Activated CD8-positive, alpha-beta memory T cell treated with anti-CD3 and anti-CD28 coated beads, Interleukin-2, amount 50 U/mL, for 1 hour (primary cell): Measurements from ENCODE around the gene KRT2.
"Not testable (repeated sequence)": the region's sequence is repeated elsewhere in the genome, so short reads cannot be mapped to it uniquely, and the experiment has no call there.

Source experiments
- DNase-seq: peaks from one replicate; pipeline ENCODE4 v3.0.0-alpha.2; 2020; ENCODE audit errors: extremely low read depth

KRT2 gene

DNA sequence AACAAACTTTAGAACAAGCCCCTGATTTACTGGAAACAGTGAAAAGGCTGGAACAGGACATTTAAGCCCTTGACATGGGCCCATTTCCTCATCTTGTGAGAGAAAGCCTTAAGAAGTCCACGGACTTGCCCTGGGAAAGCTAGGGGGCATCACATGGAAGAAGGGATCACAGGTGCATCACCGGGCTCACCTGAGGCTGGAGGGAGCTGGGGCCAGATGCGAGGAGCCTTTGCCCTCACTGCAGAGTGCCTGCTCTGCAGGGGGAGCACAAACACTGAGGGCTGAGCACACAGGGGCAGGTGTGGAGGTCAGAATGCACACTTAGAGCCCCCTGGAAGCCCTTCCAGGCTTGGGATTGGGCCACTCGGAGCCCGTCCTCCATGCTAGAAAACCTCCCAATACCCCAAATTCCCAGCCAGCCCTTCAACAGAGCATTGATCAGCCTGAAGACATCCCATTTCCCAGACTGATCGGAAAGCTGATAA is 33.4 kb upstream of the KRT2 start:
- no peak for DNase-seq

GRCh38 chr12:52684431-52684830 is 32.4 kb upstream of the KRT2 start:
- DNase-seq = no peak

DNA sequence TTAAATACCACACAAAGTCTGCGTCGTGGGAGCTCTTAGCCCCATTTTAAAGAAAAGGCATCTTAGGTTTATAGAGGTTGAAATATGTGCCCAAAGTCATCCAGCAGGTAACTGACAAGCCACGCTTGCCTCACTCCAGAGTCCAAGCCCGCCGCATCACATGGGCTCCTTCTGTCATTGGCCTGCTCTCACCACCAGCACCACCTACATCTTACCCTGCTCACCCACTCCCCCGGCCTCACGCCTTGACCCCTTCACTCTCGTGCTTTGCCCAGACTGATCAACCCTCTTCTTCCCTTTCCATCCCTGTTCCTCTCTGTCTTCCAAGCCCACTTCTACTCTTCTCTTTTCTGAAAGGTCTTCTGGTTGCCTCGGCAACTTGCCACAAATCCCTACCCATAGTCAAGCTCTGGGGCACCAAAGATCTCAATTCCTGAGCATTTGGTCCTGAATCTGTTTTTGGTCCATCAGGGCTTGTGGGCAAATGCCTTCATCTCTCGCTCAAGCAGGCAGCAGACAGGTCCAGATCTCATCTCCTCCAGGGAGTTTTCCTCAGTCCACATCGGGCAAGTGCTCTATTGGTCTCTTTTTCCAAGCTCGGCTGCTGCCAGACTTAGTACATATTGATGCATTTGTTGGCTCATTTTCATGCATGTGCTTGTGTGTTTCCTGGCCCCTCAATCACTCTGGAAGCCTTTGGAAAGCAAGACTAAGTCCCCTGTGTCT is 31.7 kb upstream of the KRT2 start:
- DNase-seq = no peak

DNA sequence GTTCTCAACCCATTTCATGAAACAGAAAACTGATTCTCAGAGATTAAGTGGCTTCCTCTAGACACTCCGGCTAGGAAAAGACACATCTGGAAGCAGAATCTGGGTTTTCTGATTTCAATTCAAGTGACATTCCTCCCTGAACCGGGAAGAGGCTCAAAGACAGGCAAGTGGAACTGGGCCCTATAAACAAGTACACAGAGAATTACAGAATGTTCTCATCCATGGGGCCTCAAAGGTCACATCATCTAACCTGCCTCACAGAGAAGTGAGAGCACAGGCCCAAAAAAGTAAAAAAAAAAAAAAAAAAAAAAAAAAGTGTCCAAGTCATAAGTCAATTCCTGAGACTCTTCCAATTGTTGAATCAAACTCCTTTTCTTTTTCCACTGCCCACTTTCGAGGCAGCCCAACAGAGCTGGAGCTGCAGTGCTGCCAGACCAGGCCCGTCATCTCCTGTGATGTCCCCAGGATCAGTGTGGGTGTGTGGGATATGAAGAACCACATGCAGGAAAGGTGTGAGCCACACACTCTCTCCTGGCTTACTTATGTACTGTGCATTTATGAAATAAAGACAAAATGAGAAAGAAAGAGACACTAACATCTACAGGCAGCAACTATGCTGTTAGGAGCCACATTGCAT is 31.0 kb upstream of the KRT2 start:
- DNase-seq = no peak

DNA sequence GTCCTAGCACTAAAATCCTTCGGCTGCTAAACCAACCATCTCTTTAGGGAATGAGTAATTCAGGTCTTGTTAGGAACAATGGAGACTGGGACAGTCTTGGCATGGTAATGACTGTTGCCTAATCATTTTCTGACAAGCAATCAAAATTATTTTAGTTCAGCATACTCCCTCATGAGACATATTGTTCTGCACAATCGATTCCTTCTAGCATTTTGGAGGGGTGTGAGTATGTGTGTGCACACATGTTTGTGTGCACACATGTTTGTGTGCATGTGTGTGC is 30.3 kb upstream of the KRT2 start:
- DNase-seq = no peak

DNA sequence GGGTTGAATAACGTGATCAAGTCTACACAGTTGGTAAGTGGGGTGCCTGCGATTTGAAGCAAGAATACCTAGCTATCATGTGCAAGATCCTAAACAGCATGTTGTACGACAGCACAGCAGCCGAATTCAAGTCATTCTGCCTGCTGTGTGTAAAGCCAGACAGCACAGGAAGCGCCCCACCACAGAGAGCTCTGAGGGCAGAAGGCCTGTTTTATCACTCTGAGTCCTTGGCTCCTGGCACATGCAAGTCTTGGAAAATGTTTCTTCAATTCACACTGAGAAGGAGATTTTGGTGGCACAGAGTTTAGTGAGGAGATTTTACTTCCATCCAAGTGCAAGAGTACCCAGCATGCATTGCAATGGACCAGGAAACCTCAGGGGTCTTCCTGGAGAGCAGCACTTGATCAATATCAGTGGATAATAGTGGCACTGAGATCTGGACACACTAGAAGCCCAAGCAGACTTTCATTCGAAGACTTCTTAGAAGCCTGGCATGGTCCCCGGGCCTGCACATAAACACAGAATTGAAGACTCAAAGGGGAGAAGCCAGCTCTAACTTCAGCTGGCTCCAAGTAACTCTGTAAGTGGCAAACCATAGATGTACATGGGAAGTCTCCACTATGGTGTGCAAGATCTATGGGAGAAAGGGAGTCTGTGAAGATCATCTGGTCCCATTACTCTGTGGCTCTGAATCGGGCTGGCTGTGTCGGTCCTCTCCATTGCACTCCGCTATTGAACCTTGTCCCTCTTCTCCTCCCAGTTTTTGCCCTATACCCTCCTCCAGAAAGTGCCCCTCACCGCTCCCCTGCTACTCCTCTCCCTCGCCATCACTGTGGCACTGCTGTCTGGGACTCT is 29.7 kb upstream of the KRT2 start:
- DNase-seq = peak; percentile 8

DNA sequence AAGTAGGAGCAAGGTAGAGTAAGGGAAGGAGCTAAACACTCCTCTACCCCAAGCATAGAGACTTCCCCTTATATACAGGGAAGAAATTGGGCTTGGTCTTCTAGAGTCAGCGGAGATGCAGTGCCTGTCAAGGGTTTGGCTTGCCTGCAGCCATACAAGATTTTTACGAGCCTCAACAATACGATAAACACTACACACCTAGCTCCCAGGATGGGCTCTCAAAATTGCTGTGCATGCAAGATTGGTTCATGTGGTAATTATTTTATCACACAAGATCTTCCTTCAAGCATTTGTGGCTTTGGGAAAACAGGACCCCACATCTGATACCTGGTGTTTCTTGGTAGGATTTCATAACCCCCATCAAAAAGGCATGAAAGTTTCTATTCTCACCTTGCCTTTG is 28.4 kb upstream of the KRT2 start, which contains the start of gene KRT1:
TSS of gene KRT1 (minus strand) at position 45 of the 400 bp plus-strand sequence. CDS start 59 bp downstream, outside the sequence.
- no peak for DNase-seq

- DNase-seq = no peak
Observed at GRCh38 chr12:52679875-52680274, 27.9 kb upstream of the KRT2 start.

GRCh38 chr12:52677671-52678070 is 25.7 kb upstream of the KRT2 start:
- DNase-seq = no peak

GRCh38 chr12:52677126-52677525 is 25.1 kb upstream of the KRT2 start:
- DNase-seq = no peak

DNA sequence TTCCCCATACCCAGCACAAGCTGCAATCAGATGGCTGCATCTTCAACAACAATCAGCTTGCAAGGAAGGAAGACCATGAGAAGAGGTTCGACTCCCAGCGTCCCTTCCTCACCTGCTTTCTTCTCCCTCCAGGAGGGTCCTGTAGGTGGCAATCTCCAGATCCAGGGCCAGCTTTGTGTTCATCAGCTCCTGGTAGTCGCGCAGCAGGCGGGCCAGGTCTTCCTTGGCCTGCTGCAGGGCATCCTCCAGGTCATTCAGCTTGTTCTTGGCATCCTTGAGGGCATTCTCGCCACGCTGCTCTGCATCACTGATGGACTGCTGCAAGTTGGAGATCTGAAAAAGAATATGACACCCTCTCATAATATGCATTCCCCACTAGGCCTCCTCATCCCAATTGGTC is 24.2 kb upstream of the KRT2 start:
- DNase-seq = no peak

DNA sequence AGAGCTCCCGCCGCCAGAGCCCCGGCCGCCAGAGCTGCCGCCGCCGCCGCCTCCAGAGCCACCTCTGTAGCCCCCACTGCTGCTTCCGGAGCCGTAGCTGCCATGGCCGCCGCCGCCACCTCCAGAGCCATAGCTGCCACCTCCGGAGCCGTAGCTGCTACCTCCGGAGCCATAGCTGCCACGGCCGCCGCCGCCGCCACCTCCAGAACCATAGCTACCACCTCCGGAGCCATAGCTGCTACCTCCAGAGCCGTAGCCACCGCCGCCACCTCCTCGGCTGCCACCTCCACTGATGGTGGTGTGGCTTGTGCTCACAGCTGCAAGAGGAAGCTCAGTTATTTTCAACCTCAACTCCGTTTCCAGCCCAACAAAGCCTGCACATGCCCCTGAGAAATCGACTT is 23.3 kb upstream of the KRT2 start:
- DNase-seq = no peak

GRCh38 chr12:52674433-52674775 is 22.4 kb upstream of the KRT2 start:
- no peak for DNase-seq

DNA sequence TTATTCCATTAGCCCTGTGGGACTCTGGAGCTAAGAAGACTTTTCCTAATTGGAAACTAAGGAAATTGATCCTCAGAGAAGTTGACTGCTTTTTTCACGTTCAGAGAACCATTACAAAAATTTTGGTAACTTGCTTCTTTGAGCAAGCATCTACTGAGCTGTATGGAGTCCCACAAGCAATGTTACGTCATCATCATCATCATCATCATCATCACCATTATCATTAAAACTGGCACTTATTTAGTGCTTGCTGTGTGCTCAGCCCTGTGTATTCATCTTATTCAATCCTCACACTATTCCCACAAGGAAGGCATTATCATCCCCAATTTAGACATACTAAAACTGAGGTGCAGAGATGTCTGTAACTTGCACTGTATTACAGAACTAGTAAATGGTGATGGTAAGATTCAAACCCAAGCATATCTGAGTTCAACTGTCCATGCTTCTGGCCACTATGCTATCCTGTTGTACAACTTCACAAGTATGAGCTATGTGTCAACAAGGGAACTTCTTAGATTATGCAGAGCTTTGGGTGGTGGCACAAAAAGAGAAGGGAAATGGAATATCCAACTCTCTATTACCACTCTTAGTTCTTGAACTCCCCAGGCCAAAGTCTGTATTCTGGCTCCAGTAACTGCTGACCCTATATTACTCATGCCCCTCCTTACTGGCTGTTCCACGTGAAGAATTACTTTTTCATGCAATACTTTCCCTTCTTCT is 21.9 kb upstream of the KRT2 start:
- DNase-seq = no peak

DNA sequence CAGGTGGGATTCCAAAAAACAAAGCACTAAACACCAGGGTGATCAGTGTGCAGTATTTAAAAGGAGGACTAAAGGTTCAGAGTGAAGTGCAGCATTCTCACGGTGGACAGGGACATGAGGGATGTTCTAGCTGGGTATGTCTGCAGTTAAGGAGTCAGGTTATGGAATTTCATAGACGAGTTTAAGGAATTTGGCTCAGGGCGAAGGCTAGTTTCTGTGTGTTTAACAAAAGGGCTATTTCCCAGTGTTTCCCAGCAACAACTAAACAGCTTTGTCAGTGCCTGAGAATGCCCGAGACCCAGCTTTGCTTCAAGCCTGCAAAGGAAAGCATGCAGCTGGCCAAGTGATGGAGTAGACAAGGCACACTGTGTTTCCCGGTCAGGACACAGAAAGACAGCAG is 21.2 kb upstream of the KRT2 start:
- no peak for DNase-seq

DNA sequence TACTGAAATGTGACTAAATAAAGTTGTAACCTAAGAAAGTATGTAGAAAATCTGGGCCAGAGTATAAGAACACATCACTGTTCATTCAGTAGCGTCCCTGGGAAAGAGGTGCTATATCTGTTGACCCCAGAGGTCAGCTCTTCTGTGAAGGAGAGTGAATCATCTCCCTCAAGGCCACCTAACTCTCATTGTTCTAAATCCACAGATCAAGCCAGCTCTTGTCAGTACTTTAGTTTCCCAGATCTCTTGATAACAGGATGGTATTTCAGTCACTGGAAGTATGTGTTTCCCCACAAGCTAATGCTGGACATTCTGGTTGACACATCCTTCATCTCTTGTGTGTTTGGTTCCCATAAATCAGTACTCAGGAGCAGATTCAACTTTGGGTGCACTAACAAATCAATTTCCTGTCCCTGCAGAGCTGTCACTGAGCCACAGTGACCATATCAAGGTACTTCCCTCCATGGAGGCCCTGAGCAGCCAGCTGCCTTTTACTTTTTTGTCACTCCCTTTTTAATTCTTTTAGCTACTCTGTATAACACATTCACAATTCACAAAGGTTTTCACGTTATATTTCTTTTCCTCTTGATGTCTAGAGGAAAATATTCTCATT is 20.4 kb upstream of the KRT2 start:
- no peak for DNase-seq

- DNase-seq = no peak
Observed at GRCh38 chr12:52670961-52671360, 18.9 kb upstream of the KRT2 start.

DNA sequence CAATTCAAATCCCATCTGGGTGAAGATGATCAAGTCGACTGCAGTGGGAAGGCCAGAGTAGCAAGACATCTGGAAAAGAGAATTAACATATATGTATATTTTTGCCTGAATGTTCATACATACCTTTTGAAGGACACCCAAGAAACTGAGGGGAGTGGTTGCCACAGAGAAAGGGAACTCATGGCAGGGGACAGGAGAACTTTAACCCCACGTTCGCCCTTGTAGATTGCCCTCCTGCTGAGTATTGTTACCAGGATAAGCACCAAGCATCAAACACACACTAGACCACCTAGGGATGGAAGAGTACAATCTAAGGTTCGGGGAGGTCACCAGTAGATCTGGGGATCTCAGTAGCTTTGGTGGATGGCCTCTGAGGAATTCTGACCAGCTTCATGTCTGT is 18.5 kb upstream of the KRT2 start:
- DNase-seq = no peak

- DNase-seq = not testable (repeated sequence)
Observed at GRCh38 chr12:52669941-52670340, 17.9 kb upstream of the KRT2 start.

DNA sequence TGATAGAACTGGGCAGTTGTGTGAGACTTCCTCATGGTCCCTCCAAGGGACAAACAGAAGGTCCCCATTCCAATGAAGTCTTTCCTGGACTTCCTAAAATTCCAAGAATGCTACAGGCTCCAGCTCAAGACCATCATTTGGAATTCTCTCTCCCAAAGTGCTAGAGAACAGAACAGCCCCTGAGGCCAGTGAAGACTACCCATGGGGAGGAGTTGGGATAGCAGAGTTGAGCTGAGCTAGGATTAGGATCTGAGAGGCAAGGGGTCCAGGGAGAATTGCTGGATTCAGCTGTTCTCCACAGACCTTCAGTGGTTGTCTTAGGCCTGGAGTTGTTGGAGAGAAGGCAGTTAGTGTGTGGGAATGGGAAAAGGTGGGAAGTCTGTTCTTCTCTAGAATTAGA is 17.4 kb upstream of the KRT2 start:
- DNase-seq = no peak

DNA sequence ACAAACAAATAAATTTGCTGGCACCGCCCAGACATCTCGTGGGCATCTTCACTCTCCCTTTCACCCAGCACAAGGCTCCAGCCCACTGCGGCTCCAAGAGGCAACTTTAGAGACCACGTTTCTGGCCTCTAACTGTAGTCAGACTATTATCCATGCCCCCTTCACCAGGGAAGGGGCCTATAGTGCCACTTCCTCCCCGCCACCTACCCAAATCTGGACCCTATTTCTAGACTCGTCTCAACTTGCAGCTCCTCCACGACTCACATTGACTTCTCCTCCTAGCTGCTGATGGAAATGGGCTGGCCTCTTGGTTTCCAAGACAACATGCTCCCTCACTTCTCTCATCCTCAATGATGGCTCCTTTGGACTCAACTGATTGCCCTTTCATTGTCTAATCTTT is 15.9 kb upstream of the KRT2 start:
- DNase-seq = no peak

DNA sequence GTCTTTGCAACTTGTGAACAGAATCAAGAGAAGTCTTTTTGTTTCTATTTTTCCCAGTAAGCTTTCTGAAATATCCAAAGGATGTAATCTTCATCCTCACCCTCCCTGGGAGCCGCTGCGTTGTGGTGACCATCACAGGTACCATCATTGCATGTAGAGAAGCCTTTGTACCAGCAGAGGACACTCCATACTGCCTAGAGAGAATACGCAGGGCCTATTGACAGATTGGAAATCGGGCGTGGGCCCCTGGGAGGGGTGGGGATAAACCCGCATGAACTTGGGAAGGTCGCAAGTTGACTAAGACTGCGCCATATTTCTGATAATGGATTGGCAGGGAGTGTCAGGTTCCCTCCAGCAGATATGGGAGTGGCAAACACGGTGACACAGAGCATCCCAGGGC is 15.5 kb upstream of the KRT2 start:
- no peak for DNase-seq
